ENCODE data around the gene S100A7A.
"Not testable (repeated sequence)": the region's sequence is repeated elsewhere in the genome, so short reads cannot be mapped to it uniquely, and the experiment has no call there.

Gene S100A7A

DNA sequence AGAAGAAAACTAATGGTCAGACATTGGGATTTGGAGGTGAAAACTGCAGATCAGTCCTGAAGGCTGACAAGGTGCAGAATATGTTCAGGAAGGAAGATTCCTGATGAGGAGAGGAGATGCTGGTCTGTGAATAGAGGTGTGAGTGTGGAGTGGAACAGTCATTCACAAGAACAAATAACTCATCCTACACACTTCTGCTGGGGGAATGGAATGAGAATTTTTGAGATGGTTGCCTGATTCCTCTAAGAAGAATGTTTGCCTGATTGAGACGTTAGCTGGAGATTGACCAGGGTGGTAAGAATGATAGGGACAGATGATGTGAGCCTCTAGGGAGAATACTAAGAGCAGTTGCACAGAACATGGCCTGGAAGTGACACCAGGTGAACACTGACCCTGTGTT lies 40.1 kb downstream of the S100A7A start:
- Histone ChIP-seq H3K4me1 (ENCODE audit: control insufficient read depth, insufficient read depth, low read length) (no peaks in the 10 kb centered on the region), H3K27ac (ENCODE audit: low read length) (no peak overlapping the region), H3K4me3 (ENCODE audit: low read length) (no peak overlapping the region), H3K9me3 (ENCODE audit: control insufficient read depth, insufficient read depth, low read length) (no peaks in the 10 kb centered on the region), H3K36me3 (ENCODE audit: control insufficient read depth, insufficient read depth, low read length) (no peaks in the 10 kb centered on the region), H3K27me3 (ENCODE audit: control insufficient read depth, insufficient read depth, low read length) (no peaks in the 10 kb centered on the region)
- no CpG with 5 or more reads among the region's 1 CpG for WGBS (ENCODE audit: insufficient coverage, insufficient read length)
- DNase-seq (ENCODE audit: low read depth, low spot score) = no peak

DNA sequence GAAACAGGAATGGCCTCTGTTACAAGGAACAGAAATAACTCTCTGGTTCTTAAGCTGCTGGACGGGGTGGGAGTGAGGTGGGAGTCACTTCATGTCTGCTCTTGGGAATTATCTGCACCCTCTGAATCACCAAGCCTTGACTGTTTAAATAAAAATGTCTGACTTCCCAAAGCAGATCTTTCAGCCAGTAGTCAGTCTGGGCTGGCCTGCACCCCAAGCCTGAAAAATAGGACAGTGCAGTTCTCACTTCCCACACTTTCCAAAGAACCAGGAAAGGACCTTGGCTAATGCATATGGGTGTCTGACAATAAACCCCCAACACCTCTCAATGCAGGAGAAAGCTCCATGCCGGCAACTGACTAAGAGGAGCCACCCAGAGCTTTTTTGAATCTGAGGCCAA lies 43.3 kb downstream of the S100A7A start:
- no peak for DNase-seq (ENCODE audit: low read depth, low spot score)
- Histone ChIP-seq H3K27ac (ENCODE audit: low read length) (no peak overlapping the region), H3K4me1 (ENCODE audit: control insufficient read depth, insufficient read depth, low read length) (no peaks in the 10 kb centered on the region), H3K27me3 (ENCODE audit: control insufficient read depth, insufficient read depth, low read length) (no peaks in the 10 kb centered on the region), H3K9me3 (ENCODE audit: control insufficient read depth, insufficient read depth, low read length) (no peaks in the 10 kb centered on the region), H3K4me3 (ENCODE audit: low read length) (no peak overlapping the region), H3K36me3 (ENCODE audit: control insufficient read depth, insufficient read depth, low read length) (no peaks in the 10 kb centered on the region)
- no CpG with 5 or more reads among the region's 2 CpGs for WGBS (ENCODE audit: insufficient coverage, insufficient read length)

DNA sequence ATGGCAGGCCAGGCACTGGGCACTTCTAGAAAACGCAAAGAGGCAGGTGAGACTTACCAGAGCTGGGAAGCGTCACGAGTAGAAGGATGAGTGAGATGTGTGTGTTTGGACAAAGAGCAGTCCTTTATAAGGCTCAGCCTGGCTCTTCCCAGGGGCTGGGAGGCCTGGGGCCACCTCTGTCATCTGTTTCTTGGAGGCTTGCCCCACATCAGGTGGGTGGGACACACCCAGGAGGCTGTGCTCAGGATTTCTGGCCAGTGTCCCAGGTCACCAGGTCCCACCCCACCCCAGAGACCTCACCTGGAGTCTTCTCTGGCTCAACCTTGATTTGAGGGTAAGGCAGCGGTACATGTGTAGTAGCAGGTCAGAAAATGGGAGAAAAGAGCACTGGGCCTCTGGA lies 44.2 kb downstream of the S100A7A start, which contains the start of gene S100A7:
Gene S100A7, minus strand, starts transcription at position 101 of the 400 bp plus-strand sequence. CDS start 1,638 bp downstream, outside the sequence.
- Histone ChIP-seq H3K27ac (ENCODE audit: low read length) (no peak within 1 kb of the TSS), H3K4me3 (ENCODE audit: low read length) (no peak within 1 kb of the TSS), H3K4me1 (ENCODE audit: control insufficient read depth, insufficient read depth, low read length) (no peaks in the 10 kb centered on the region), H3K9me3 (ENCODE audit: control insufficient read depth, insufficient read depth, low read length) (no peaks in the 10 kb centered on the region), H3K36me3 (ENCODE audit: control insufficient read depth, insufficient read depth, low read length) (no peaks in the 10 kb centered on the region), H3K27me3 (ENCODE audit: control insufficient read depth, insufficient read depth, low read length) (no peaks in the 10 kb centered on the region)
- no peak for DNase-seq (ENCODE audit: low read depth, low spot score)
- WGBS (ENCODE audit: insufficient coverage, insufficient read length) = no CpG with 5 or more reads among the region's 4 CpGs

DNA sequence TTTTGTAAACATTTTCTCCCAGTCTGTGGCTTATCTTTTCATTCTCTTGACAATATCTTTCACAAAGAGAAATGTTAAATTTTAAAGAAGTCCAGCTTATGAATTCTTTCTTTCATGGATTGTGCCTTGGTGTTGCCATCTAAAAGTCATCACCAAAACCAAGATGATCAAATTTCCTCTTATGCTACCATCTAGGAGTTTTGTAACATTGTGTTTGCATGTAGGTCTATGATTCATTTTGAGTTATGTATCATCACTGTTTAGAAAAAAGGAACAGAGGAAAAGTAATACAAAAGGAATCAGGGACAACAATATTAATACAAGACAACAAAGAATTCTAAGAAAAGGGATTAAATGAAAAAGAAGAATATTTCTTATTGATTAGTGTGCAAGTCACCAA lies 46.4 kb downstream of the S100A7A start:
- H3K27ac ChIP-seq (ENCODE audit: low read length); H3K4me1 ChIP-seq (ENCODE audit: control insufficient read depth, insufficient read depth, low read length); DNase-seq (ENCODE audit: low read depth, low spot score); H3K4me3 ChIP-seq (ENCODE audit: low read length); H3K27me3 ChIP-seq (ENCODE audit: control insufficient read depth, insufficient read depth, low read length); H3K9me3 ChIP-seq (ENCODE audit: control insufficient read depth, insufficient read depth, low read length); H3K36me3 ChIP-seq (ENCODE audit: control insufficient read depth, insufficient read depth, low read length): not testable (repeated sequence)

DNA sequence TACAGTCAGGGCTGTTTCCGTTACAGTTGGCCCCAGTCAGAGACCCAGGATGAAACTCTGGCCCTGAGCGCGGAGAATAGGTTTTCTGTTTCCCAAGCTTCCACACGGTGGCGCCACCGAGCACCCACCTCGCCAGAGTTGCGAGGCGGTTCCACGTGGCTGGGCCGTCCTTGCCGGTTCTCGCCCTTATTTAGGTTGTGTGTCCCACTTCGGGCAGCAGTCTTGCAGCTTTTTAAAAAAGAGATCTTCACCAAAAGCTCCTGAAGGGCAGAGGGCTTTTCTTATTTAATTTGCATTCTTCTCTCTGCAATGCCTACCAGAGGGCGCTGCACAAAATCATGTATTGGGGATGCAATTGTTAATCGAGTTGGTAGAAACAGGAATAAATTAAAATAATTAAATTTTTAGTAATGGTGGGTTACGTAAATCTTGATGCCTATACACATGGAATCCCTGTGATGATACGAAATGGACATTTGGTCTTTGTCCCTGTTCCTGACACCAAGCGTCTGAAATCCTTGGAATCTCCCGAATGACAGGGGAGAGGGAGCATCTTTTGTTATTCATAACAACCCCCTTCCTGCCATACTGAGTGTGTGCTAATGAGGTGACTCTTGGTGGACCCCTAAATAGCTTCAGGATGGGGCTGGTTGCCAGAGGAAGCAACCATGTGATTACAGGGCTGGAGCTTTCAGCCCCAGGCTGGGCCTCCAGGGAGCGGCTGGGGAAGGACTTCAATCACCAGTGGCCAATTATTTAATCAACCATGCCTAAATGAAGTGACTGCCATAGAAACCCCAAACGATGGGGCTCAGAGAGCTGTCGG lies 49.7 kb downstream of the S100A7A start:
- no peaks in the 10 kb centered on the region for H3K36me3 ChIP-seq (ENCODE audit: control insufficient read depth, insufficient read depth, low read length)
- no peaks in the 10 kb centered on the region for H3K27me3 ChIP-seq (ENCODE audit: control insufficient read depth, insufficient read depth, low read length)
- DNase-seq (ENCODE audit: low read depth, low spot score) = no peak
- H3K4me3 ChIP-seq (ENCODE audit: low read length) = no peak overlapping the region
- WGBS (ENCODE audit: insufficient coverage, insufficient read length) = 100% methylated on average over 2 of the region's 23 CpGs
- peaks cover 4% of the 10 kb centered on the region; the same call in 1 of the 2 replicates for H3K4me1 ChIP-seq (ENCODE audit: control insufficient read depth, insufficient read depth, low read length)
- H3K9me3 ChIP-seq (ENCODE audit: control insufficient read depth, insufficient read depth, low read length) = no peaks in the 10 kb centered on the region
- H3K27ac ChIP-seq (ENCODE audit: low read length) = no peak overlapping the region

DNA sequence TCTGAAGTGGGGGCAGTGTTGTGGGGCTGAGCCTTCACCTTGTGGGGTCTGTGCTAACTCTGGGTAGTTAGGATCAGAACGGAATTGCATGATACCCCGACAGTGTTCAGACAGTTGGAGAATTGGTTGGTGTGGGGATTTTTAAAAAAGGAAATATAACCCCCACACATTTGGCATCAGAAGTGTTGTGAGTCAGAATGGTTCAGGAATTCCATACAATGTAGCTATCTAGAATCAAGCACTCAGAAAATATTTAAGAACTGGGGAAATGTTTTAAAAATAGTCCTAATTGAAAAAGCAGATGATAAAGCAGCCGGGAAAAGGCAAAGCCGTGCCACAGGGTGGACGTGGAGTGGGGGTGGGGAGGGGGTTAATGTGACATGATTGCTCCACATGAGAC lies 50.6 kb downstream of the S100A7A start:
- H3K36me3 ChIP-seq (ENCODE audit: control insufficient read depth, insufficient read depth, low read length) = no peaks in the 10 kb centered on the region
- no CpG with 5 or more reads among the region's 5 CpGs for WGBS (ENCODE audit: insufficient coverage, insufficient read length)
- H3K9me3 ChIP-seq (ENCODE audit: control insufficient read depth, insufficient read depth, low read length) = no peaks in the 10 kb centered on the region
- H3K27me3 ChIP-seq (ENCODE audit: control insufficient read depth, insufficient read depth, low read length) = no peaks in the 10 kb centered on the region
- H3K27ac ChIP-seq (ENCODE audit: low read length) = no peak overlapping the region
- peaks cover 4% of the 10 kb centered on the region; the same call in 1 of the 2 replicates for H3K4me1 ChIP-seq (ENCODE audit: control insufficient read depth, insufficient read depth, low read length)
- DNase-seq (ENCODE audit: low read depth, low spot score) = no peak
- H3K4me3 ChIP-seq (ENCODE audit: low read length) = no peak overlapping the region

DNA sequence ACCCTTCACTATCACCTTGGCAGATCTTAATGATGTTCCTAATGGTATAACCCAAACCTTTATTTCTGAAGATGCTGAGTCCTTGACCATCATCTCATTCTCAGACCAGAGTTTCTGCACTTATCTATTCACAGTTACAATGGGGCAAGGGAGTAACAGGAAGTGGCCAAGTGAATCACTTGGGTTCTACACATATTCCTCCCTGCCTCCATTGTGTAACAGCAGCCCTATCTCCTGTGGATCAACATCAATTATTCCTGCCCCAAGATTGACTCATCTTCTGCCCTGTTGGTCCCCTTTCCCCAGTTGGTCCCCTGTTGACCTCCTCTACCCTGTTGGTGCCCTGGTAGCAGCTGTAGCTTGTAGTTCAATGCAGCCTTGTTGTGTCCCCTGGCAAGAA lies 54.4 kb downstream of the S100A7A start:
- Histone ChIP-seq H3K4me1 (ENCODE audit: control insufficient read depth, insufficient read depth, low read length) (peaks cover 4% of the 10 kb centered on the region; the same call in 1 of the 2 replicates), H3K4me3 (ENCODE audit: low read length) (no peak overlapping the region), H3K9me3 (ENCODE audit: control insufficient read depth, insufficient read depth, low read length) (no peaks in the 10 kb centered on the region), H3K27ac (ENCODE audit: low read length) (no peak overlapping the region), H3K27me3 (ENCODE audit: control insufficient read depth, insufficient read depth, low read length) (no peaks in the 10 kb centered on the region), H3K36me3 (ENCODE audit: control insufficient read depth, insufficient read depth, low read length) (no peaks in the 10 kb centered on the region)
- no peak for DNase-seq (ENCODE audit: low read depth, low spot score)
